Measurements from ENCODE around the gene SIRT2.

DNA sequence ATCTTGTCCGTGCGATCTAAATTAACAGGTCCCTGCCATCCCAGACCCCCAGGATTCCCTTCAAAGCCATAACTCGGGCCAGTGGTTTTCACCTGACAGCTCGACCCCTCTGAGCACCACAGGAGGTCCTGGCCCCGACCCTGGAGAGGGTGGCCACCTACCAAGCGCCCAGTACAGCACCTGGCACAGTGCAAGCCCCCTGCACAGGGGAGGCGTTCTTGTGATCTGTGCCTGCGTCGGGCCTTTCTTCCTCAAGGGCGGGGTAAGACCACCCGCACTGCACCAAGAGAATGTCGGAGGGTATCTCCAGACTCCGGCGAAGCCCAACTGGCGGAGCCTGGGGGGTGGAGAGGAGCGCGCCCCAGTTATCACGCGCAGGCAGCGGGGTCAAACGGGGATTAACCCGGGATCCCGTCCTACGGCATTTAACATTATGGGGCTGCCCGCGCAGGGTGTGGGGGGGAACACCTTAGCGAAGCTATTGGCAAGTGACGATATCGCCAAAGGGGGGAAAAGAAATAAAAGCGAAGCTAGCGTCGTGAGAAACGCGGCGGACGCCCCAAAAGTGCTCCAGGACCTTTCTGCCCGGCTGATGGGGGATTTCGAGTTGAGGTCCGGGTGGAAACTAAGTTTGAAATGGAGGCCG lies 48.3 kb downstream of the SIRT2 start:
- TF ChIP-seq, protein P1, sequence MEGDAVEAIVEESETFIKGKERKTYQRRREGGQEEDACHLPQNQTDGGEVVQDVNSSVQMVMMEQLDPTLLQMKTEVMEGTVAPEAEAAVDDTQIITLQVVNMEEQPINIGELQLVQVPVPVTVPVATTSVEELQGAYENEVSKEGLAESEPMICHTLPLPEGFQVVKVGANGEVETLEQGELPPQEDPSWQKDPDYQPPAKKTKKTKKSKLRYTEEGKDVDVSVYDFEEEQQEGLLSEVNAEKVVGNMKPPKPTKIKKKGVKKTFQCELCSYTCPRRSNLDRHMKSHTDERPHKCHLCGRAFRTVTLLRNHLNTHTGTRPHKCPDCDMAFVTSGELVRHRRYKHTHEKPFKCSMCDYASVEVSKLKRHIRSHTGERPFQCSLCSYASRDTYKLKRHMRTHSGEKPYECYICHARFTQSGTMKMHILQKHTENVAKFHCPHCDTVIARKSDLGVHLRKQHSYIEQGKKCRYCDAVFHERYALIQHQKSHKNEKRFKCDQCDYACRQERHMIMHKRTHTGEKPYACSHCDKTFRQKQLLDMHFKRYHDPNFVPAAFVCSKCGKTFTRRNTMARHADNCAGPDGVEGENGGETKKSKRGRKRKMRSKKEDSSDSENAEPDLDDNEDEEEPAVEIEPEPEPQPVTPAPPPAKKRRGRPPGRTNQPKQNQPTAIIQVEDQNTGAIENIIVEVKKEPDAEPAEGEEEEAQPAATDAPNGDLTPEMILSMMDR (IDR thresholded peaks at IDR 0.05): peak in 1 of 12 donors; percentile 2
- TF ChIP-seq POLR2A (IDR thresholded peaks at IDR 0.05): no peak
